ENCODE data around the gene ACACB.

ACACB gene

GRCh38 chr12:109115758-109116610 lies at the start of gene ACACB:
TSS of gene ACACB (plus strand) at chr12:109116587. CDS start at chr12:109139406, 22,819 bp downstream.
- no peak for FAIRE-seq

- FAIRE-seq, result no peak
Measured at GRCh38 chr12:109069307-109070271, 46.8 kb upstream of the ACACB start.

- FAIRE-seq, result no peak
Measured at GRCh38 chr12:109074866-109075265, 41.5 kb upstream of the ACACB start.

GRCh38 chr12:109082751-109083150 lies 33.6 kb upstream of the ACACB start:
- FAIRE-seq, result no peak

- no peak for FAIRE-seq
Measured at GRCh38 chr12:109084425-109084824, 32.0 kb upstream of the ACACB start.

GRCh38 chr12:109085590-109085989 lies 30.8 kb upstream of the ACACB start:
- FAIRE-seq, result no peak

- no peak for FAIRE-seq
Measured at GRCh38 chr12:109087250-109087649, 29.1 kb upstream of the ACACB start.

- no peak for FAIRE-seq
Measured at GRCh38 chr12:109088818-109089217, 27.6 kb upstream of the ACACB start.

GRCh38 chr12:109089683-109090082 lies 26.7 kb upstream of the ACACB start:
- FAIRE-seq, result no peak

- no peak for FAIRE-seq
Measured at GRCh38 chr12:109092497-109093021, 23.8 kb upstream of the ACACB start.

GRCh38 chr12:109093022-109093918 lies 23.1 kb upstream of the ACACB start, which contains the start of gene ALKBH2:
TSS of gene ALKBH2 (minus strand) at chr12:109093472. CDS start at chr12:109092786, 686 bp downstream.
- FAIRE-seq, result peak; percentile 73

- FAIRE-seq, result no peak
Measured at GRCh38 chr12:109097140-109097434, 19.3 kb upstream of the ACACB start.

- FAIRE-seq, result no peak
Measured at GRCh38 chr12:109097435-109098182, 18.8 kb upstream of the ACACB start, which contains the start of gene UNG. TSS of gene UNG (plus strand) at chr12:109097597. CDS start at chr12:109097680, 83 bp downstream.

GRCh38 chr12:109098183-109098604 lies 18.2 kb upstream of the ACACB start:
- no peak for FAIRE-seq

- no peak for FAIRE-seq
Measured at GRCh38 chr12:109098651-109099050, 17.7 kb upstream of the ACACB start.

GRCh38 chr12:109099431-109100020 lies 16.9 kb upstream of the ACACB start:
- FAIRE-seq, result no peak

- no peak for FAIRE-seq
Measured at GRCh38 chr12:109100741-109101140, 15.6 kb upstream of the ACACB start.

GRCh38 chr12:109102491-109102890 lies 13.9 kb upstream of the ACACB start:
- no peak for FAIRE-seq

GRCh38 chr12:109105176-109105575 lies 11.2 kb upstream of the ACACB start:
- no peak for FAIRE-seq

- FAIRE-seq, result no peak
Measured at GRCh38 chr12:109109746-109110350, 6.5 kb upstream of the ACACB start.

Data from endometrium (tissue), 2 donors.